Measurements from ENCODE around the gene PEPD. TPM values are rescaled to one million over a fixed set of nuclear protein-coding genes. Genes with fewer than 3 reads are reported as not detected.

PEPD gene
- total RNA-seq, 1 donor from 2014 or later: 49.7 TPM

GRCh38 chr19:33505148-33505547, 16.4 kb downstream of the PEPD start:
- Mint-ChIP-seq H3K27ac (peak overlapping the region; percentile 2), H3K9me3 (no peaks in the 10 kb centered on the region)
- no peak for DNase-seq (ENCODE audit: low spot score in 2 of 2, unreplicated experiment in 2 of 2)

GRCh38 chr19:33504058-33504444, 17.5 kb downstream of the PEPD start:
- Mint-ChIP-seq H3K4me3 (no peak overlapping the region), H3K27me3 (ENCODE audit: low read depth) (no peaks in the 10 kb centered on the region), H3K9me3 (no peaks in the 10 kb centered on the region), H3K36me3 (peaks cover 3% of the 10 kb centered on the region), H3K27ac (peak overlapping the region; percentile 61), H3K4me1 (peaks cover 37% of the 10 kb centered on the region)
- TF ChIP-seq, protein P1, sequence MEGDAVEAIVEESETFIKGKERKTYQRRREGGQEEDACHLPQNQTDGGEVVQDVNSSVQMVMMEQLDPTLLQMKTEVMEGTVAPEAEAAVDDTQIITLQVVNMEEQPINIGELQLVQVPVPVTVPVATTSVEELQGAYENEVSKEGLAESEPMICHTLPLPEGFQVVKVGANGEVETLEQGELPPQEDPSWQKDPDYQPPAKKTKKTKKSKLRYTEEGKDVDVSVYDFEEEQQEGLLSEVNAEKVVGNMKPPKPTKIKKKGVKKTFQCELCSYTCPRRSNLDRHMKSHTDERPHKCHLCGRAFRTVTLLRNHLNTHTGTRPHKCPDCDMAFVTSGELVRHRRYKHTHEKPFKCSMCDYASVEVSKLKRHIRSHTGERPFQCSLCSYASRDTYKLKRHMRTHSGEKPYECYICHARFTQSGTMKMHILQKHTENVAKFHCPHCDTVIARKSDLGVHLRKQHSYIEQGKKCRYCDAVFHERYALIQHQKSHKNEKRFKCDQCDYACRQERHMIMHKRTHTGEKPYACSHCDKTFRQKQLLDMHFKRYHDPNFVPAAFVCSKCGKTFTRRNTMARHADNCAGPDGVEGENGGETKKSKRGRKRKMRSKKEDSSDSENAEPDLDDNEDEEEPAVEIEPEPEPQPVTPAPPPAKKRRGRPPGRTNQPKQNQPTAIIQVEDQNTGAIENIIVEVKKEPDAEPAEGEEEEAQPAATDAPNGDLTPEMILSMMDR (IDR thresholded peaks at IDR 0.05; ENCODE audit: unreplicated experiment): no peak
- no peak for DNase-seq (ENCODE audit: low spot score in 2 of 2, unreplicated experiment in 2 of 2)

More at GRCh38 chr19:33505148-33505547, 16.4 kb downstream of the PEPD start:
- Mint-ChIP-seq H3K27me3 (ENCODE audit: low read depth) (no peaks in the 10 kb centered on the region), H3K36me3 (no peaks in the 10 kb centered on the region), H3K4me1 (peaks cover 37% of the 10 kb centered on the region), H3K4me3 (no peak overlapping the region)
- TF ChIP-seq, protein P1 (IDR thresholded peaks at IDR 0.05; ENCODE audit: unreplicated experiment): no peak

- TF ChIP-seq, protein P1 (IDR thresholded peaks at IDR 0.05; ENCODE audit: unreplicated experiment): no peak
- no peaks in the 10 kb centered on the region for H3K27me3 Mint-ChIP-seq (ENCODE audit: low read depth)
- peaks cover 37% of the 10 kb centered on the region for H3K4me1 Mint-ChIP-seq
- no peak for DNase-seq (ENCODE audit: low spot score in 2 of 2, unreplicated experiment in 2 of 2)
- H3K27ac Mint-ChIP-seq: peak overlapping the region; percentile 61
- no peak overlapping the region for H3K4me3 Mint-ChIP-seq
- peaks cover 6% of the 10 kb centered on the region for H3K36me3 Mint-ChIP-seq
- no peaks in the 10 kb centered on the region for H3K9me3 Mint-ChIP-seq
Observed at GRCh38 chr19:33503433-33504057, 18.0 kb downstream of the PEPD start.

GRCh38 chr19:33503030-33503429, 18.6 kb downstream of the PEPD start:
- peaks cover 37% of the 10 kb centered on the region for H3K4me1 Mint-ChIP-seq
- H3K27ac Mint-ChIP-seq: no peak overlapping the region
- no peaks in the 10 kb centered on the region for H3K27me3 Mint-ChIP-seq (ENCODE audit: low read depth)
- H3K9me3 Mint-ChIP-seq: no peaks in the 10 kb centered on the region
- no peak overlapping the region for H3K4me3 Mint-ChIP-seq
- DNase-seq (ENCODE audit: low spot score in 2 of 2, unreplicated experiment in 2 of 2): no peak
- TF ChIP-seq, protein P1 (IDR thresholded peaks at IDR 0.05; ENCODE audit: unreplicated experiment): no peak
- H3K36me3 Mint-ChIP-seq: peaks cover 6% of the 10 kb centered on the region

DNA sequence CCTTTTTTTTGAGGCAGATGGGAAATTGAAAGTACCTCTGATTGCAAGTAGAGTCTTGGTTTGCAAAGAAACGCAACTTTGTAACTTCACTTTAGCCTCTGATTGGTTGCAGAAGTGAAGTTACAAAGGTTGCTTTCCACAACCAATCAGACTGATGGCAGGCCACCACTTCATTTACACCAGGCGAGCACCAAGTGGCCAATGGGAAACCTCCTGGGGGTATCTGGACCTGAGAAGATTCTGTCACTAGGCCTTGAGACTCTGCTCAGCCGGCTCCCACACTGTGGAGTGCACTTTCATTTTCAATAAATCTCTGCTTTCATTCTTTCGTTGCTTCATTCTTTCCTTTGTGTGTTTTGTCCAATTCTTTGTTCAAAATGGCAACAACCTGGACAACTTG, 19.1 kb downstream of the PEPD start:
- H3K27me3 Mint-ChIP-seq (ENCODE audit: low read depth): no peaks in the 10 kb centered on the region
- H3K4me1 Mint-ChIP-seq: peaks cover 32% of the 10 kb centered on the region
- peaks cover 6% of the 10 kb centered on the region for H3K36me3 Mint-ChIP-seq
- H3K4me3 Mint-ChIP-seq: no peak overlapping the region
- peak in 1 of 2 experiments; percentile 3 for DNase-seq (ENCODE audit: low spot score in 2 of 2, unreplicated experiment in 2 of 2)
- TF ChIP-seq, protein P1 (IDR thresholded peaks at IDR 0.05; ENCODE audit: unreplicated experiment): no peak
- H3K9me3 Mint-ChIP-seq: no peaks in the 10 kb centered on the region
- H3K27ac Mint-ChIP-seq: no peak overlapping the region
